ENCODE data around the gene DHRS7.
A peak's percentile ranks its signal among the peaks of the same experiment; 100 is the strongest.

DHRS7 gene

DNA sequence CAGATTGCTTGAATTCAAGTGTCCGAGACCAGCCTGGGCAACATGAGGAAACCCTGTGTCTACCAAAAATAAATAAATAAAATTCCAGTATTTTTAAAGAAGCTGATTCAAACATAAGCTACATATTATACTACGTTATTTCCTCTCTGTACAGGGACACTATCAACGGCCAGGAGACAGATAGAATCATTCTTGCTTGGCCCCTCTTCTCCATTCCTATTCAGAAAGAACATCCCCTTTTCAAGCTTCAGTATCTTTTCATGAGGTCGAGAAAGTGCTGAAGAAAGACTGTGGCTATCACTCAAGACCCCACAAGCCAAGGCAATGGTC lies 314 bp upstream of the DHRS7 start:
- Histone ChIP-seq H3K9me3 (replicated peaks; ENCODE audit: low read length) (no peaks in the 10 kb centered on the region), H3K36me3 (ENCODE audit: insufficient read depth, low read length) (no peaks in the 10 kb centered on the region), H3K27me3 (ENCODE audit: control insufficient read depth, insufficient read depth, low read length) (no peaks in the 10 kb centered on the region), H3K4me1 (ENCODE audit: control insufficient read depth, insufficient read depth, low read length) (peaks cover 25% of the 10 kb centered on the region), H3K4me2 (ENCODE audit: low read length) (peak overlapping the region; percentile 86), H3K4me3 (ENCODE audit: low read length) (peak overlapping the region; percentile 89), H3K9ac (ENCODE audit: low read depth, low read length) (peak overlapping the region; percentile 92)

- H3K9ac ChIP-seq (ENCODE audit: low read depth, low read length), result peak overlapping the region; percentile 92
Measured at GRCh38 chr14:60164404-60164711, 840 bp downstream of the DHRS7 start.

GRCh38 chr14:60163693-60164092 lies 1.5 kb downstream of the DHRS7 start:
- peak overlapping the region; percentile 86 for H3K4me2 ChIP-seq (ENCODE audit: low read length)
- no peaks in the 10 kb centered on the region for H3K9me3 ChIP-seq (replicated peaks; ENCODE audit: low read length)
- no peaks in the 10 kb centered on the region for H3K36me3 ChIP-seq (ENCODE audit: insufficient read depth, low read length)
- H3K9ac ChIP-seq (ENCODE audit: low read depth, low read length), result peak overlapping the region; percentile 92
- H3K4me1 ChIP-seq (ENCODE audit: control insufficient read depth, insufficient read depth, low read length), result peaks cover 25% of the 10 kb centered on the region
- no peaks in the 10 kb centered on the region for H3K27me3 ChIP-seq (ENCODE audit: control insufficient read depth, insufficient read depth, low read length)
- peak overlapping the region; percentile 89 for H3K4me3 ChIP-seq (ENCODE audit: low read length)

More at GRCh38 chr14:60164404-60164711, 840 bp downstream of the DHRS7 start:
- Histone ChIP-seq H3K4me2 (ENCODE audit: low read length) (peak overlapping the region; percentile 86), H3K9me3 (replicated peaks; ENCODE audit: low read length) (no peaks in the 10 kb centered on the region), H3K4me1 (ENCODE audit: control insufficient read depth, insufficient read depth, low read length) (peaks cover 25% of the 10 kb centered on the region), H3K27me3 (ENCODE audit: control insufficient read depth, insufficient read depth, low read length) (no peaks in the 10 kb centered on the region), H3K4me3 (ENCODE audit: low read length) (peak overlapping the region; percentile 89), H3K36me3 (ENCODE audit: insufficient read depth, low read length) (no peaks in the 10 kb centered on the region)

GRCh38 chr14:60161196-60162107 lies 3.7 kb downstream of the DHRS7 start:
- H3K4me2 ChIP-seq (ENCODE audit: low read length), result no peak overlapping the region
- no peak overlapping the region for H3K9ac ChIP-seq (ENCODE audit: low read depth, low read length)
- no peaks in the 10 kb centered on the region for H3K27me3 ChIP-seq (ENCODE audit: control insufficient read depth, insufficient read depth, low read length)
- H3K4me3 ChIP-seq (ENCODE audit: low read length), result no peak overlapping the region
- H3K9me3 ChIP-seq (replicated peaks; ENCODE audit: low read length), result no peaks in the 10 kb centered on the region
- H3K36me3 ChIP-seq (ENCODE audit: insufficient read depth, low read length), result no peaks in the 10 kb centered on the region
- H3K4me1 ChIP-seq (ENCODE audit: control insufficient read depth, insufficient read depth, low read length), result peaks cover 22% of the 10 kb centered on the region

GRCh38 chr14:60160422-60160821 lies 4.8 kb downstream of the DHRS7 start:
- H3K27me3 ChIP-seq (ENCODE audit: control insufficient read depth, insufficient read depth, low read length), result no peaks in the 10 kb centered on the region
- no peaks in the 10 kb centered on the region for H3K36me3 ChIP-seq (ENCODE audit: insufficient read depth, low read length)
- H3K4me1 ChIP-seq (ENCODE audit: control insufficient read depth, insufficient read depth, low read length), result peaks cover 12% of the 10 kb centered on the region
- H3K9ac ChIP-seq (ENCODE audit: low read depth, low read length), result no peak overlapping the region
- H3K4me3 ChIP-seq (ENCODE audit: low read length), result no peak overlapping the region
- H3K9me3 ChIP-seq (replicated peaks; ENCODE audit: low read length), result no peaks in the 10 kb centered on the region
- no peak overlapping the region for H3K4me2 ChIP-seq (ENCODE audit: low read length)

DNA sequence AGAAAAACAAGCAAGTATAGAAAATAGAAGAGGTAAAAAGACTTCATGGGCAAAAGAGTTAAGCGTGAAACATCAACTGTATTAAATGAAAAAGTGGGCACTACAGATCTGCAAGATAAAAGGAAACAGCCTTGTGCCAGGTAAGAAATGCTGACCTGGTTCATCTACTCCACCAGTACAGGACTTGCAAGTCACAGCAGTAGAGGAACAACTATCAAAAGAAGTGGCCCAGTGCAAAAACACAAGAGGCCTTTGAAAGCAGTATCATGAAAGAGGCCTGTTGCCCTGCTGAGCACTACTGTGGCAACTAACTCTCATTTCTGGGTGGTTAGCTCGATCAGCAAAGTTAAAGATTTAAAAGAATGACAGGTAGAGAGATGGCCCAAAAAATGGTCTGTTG lies 10.5 kb downstream of the DHRS7 start:
- Histone ChIP-seq H3K4me3 (ENCODE audit: low read length) (no peak overlapping the region), H3K9me3 (replicated peaks; ENCODE audit: low read length) (no peaks in the 10 kb centered on the region), H3K9ac (ENCODE audit: low read depth, low read length) (no peak overlapping the region), H3K27me3 (ENCODE audit: control insufficient read depth, insufficient read depth, low read length) (no peaks in the 10 kb centered on the region), H3K4me2 (ENCODE audit: low read length) (no peak overlapping the region), H3K4me1 (ENCODE audit: control insufficient read depth, insufficient read depth, low read length) (peaks cover 18% of the 10 kb centered on the region), H3K36me3 (ENCODE audit: insufficient read depth, low read length) (peaks cover 20% of the 10 kb centered on the region)

DNA sequence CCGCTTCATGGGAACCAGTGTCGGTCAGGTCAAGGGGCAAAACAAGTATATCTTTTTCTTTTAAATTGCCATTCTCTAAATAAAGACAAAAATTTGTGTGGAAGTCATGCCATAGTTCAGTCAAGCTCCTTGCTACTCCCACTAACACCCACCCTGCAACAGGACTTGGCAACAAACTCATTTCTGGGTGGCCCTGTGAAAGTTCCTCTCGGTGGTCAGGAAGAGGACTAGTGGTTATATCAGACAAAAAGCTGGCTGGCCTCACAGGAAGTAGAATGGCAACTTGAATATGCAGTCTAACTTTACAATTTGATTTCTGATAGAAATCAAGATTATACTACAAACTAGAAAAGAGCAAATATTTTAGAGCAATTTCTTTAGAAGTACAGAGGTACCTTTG lies 11.2 kb downstream of the DHRS7 start:
- Histone ChIP-seq H3K4me2 (ENCODE audit: low read length) (no peak overlapping the region), H3K9me3 (replicated peaks; ENCODE audit: low read length) (no peaks in the 10 kb centered on the region), H3K4me3 (ENCODE audit: low read length) (no peak overlapping the region), H3K4me1 (ENCODE audit: control insufficient read depth, insufficient read depth, low read length) (peaks cover 18% of the 10 kb centered on the region), H3K27me3 (ENCODE audit: control insufficient read depth, insufficient read depth, low read length) (no peaks in the 10 kb centered on the region), H3K36me3 (ENCODE audit: insufficient read depth, low read length) (peaks cover 20% of the 10 kb centered on the region), H3K9ac (ENCODE audit: low read depth, low read length) (no peak overlapping the region)

- H3K9me3 ChIP-seq (replicated peaks; ENCODE audit: low read length), result no peaks in the 10 kb centered on the region
- no peak overlapping the region for H3K4me3 ChIP-seq (ENCODE audit: low read length)
- H3K27me3 ChIP-seq (ENCODE audit: control insufficient read depth, insufficient read depth, low read length), result no peaks in the 10 kb centered on the region
- H3K4me2 ChIP-seq (ENCODE audit: low read length), result peak overlapping the region; percentile 26
- peaks cover 18% of the 10 kb centered on the region for H3K4me1 ChIP-seq (ENCODE audit: control insufficient read depth, insufficient read depth, low read length)
- peaks cover 29% of the 10 kb centered on the region for H3K36me3 ChIP-seq (ENCODE audit: insufficient read depth, low read length)
- H3K9ac ChIP-seq (ENCODE audit: low read depth, low read length), result peak overlapping the region; percentile 29
Measured at GRCh38 chr14:60151715-60152114, 13.5 kb downstream of the DHRS7 start.

- Histone ChIP-seq H3K4me2 (ENCODE audit: low read length) (no peak overlapping the region), H3K27me3 (ENCODE audit: control insufficient read depth, insufficient read depth, low read length) (no peaks in the 10 kb centered on the region), H3K9me3 (replicated peaks; ENCODE audit: low read length) (no peaks in the 10 kb centered on the region), H3K9ac (ENCODE audit: low read depth, low read length) (no peak overlapping the region), H3K4me1 (ENCODE audit: control insufficient read depth, insufficient read depth, low read length) (no peaks in the 10 kb centered on the region), H3K36me3 (ENCODE audit: insufficient read depth, low read length) (peaks cover 16% of the 10 kb centered on the region), H3K4me3 (ENCODE audit: low read length) (no peak overlapping the region)
Measured at GRCh38 chr14:60134702-60135101, 30.5 kb downstream of the DHRS7 start.

- Histone ChIP-seq H3K4me3 (ENCODE audit: low read length) (no peak overlapping the region), H3K9ac (ENCODE audit: low read depth, low read length) (no peak overlapping the region), H3K36me3 (ENCODE audit: insufficient read depth, low read length) (peaks cover 22% of the 10 kb centered on the region), H3K27me3 (ENCODE audit: control insufficient read depth, insufficient read depth, low read length) (no peaks in the 10 kb centered on the region), H3K4me2 (ENCODE audit: low read length) (no peak overlapping the region), H3K9me3 (replicated peaks; ENCODE audit: low read length) (no peaks in the 10 kb centered on the region), H3K4me1 (ENCODE audit: control insufficient read depth, insufficient read depth, low read length) (no peaks in the 10 kb centered on the region)
Measured at GRCh38 chr14:60133487-60133886, 31.7 kb downstream of the DHRS7 start.

- Histone ChIP-seq H3K9me3 (replicated peaks; ENCODE audit: low read length) (no peaks in the 10 kb centered on the region), H3K36me3 (ENCODE audit: insufficient read depth, low read length) (peaks cover 79% of the 10 kb centered on the region), H3K4me1 (ENCODE audit: control insufficient read depth, insufficient read depth, low read length) (no peaks in the 10 kb centered on the region), H3K4me3 (ENCODE audit: low read length) (no peak overlapping the region), H3K9ac (ENCODE audit: low read depth, low read length) (no peak overlapping the region), H3K4me2 (ENCODE audit: low read length) (no peak overlapping the region), H3K27me3 (ENCODE audit: control insufficient read depth, insufficient read depth, low read length) (no peaks in the 10 kb centered on the region)
Measured at GRCh38 chr14:60125918-60126317, 39.3 kb downstream of the DHRS7 start.

GRCh38 chr14:60116181-60116580 lies 49.0 kb downstream of the DHRS7 start:
- H3K4me3 ChIP-seq (ENCODE audit: low read length), result no peak overlapping the region
- H3K36me3 ChIP-seq (ENCODE audit: insufficient read depth, low read length), result peaks cover 60% of the 10 kb centered on the region
- H3K9ac ChIP-seq (ENCODE audit: low read depth, low read length), result no peak overlapping the region
- no peaks in the 10 kb centered on the region for H3K9me3 ChIP-seq (replicated peaks; ENCODE audit: low read length)
- no peak overlapping the region for H3K4me2 ChIP-seq (ENCODE audit: low read length)
- no peaks in the 10 kb centered on the region for H3K27me3 ChIP-seq (ENCODE audit: control insufficient read depth, insufficient read depth, low read length)
- H3K4me1 ChIP-seq (ENCODE audit: control insufficient read depth, insufficient read depth, low read length), result no peaks in the 10 kb centered on the region
